Hepatocyte (in vitro differentiated cells): Measurements from ENCODE around the gene METTL25B. TPM values are rescaled to one million over a fixed set of nuclear protein-coding genes. Genes with fewer than 3 reads are reported as not detected.

Source experiments
- DNase-seq: peaks from one replicate; pipeline ENCODE4 v3.0.0-alpha.2; 2016; ENCODE audit warnings: low spot score
- H2AFZ ChIP-seq: fragments of 200-600 bp; sonication (generic); 2 replicates; pipeline ENCODE4 v1.6.0; 2016; ENCODE audit warnings: antibody characterized with exemption, mild to moderate bottlenecking
- H3K27ac ChIP-seq: fragments of 200-600 bp; sonication (generic); 2 replicates; pipeline ENCODE4 v1.5.1; 2016; ENCODE audit warnings: mild to moderate bottlenecking
- H3K27me3 ChIP-seq: fragments of 200-600 bp; sonication (generic); 2 replicates; pipeline ENCODE4 v1.6.1; 2016
- H3K36me3 ChIP-seq: fragments of 200-600 bp; sonication (generic); replicated peaks from 2 replicates; pipeline ENCODE4 v1.5.1; 2016; ENCODE audit warnings: low read depth; ENCODE audit not compliant: insufficient read depth
- H3K4me1 ChIP-seq: fragments of 200-600 bp; sonication (generic); 2 replicates; pipeline ENCODE4 v1.5.1; 2016; ENCODE audit warnings: mild to moderate bottlenecking, moderate library complexity; ENCODE audit not compliant: insufficient read depth
- H3K4me2 ChIP-seq: fragments of 200-600 bp; sonication (generic); 2 replicates; pipeline ENCODE4 v1.6.0; 2016
- H3K4me3 ChIP-seq: fragments of 200-600 bp; sonication (generic); 2 replicates; pipeline ENCODE4 v1.5.1; 2016; ENCODE audit warnings: mild to moderate bottlenecking
- H3K79me2 ChIP-seq: fragments of 200-600 bp; sonication (generic); 2 replicates; pipeline ENCODE4 v1.6.0; 2017; ENCODE audit warnings: mild to moderate bottlenecking
- H3K9me2 ChIP-seq: fragments of 200-600 bp; sonication (generic); replicated peaks from 2 replicates; pipeline ENCODE4 v1.6.0; 2017; ENCODE audit warnings: mild to moderate bottlenecking; ENCODE audit not compliant: insufficient read depth
- H3K9me3 ChIP-seq: fragments of 200-600 bp; sonication (generic); 2 replicates; pipeline ENCODE4 v1.5.1; 2016; ENCODE audit warnings: low read depth, mild to moderate bottlenecking
- H4K20me1 ChIP-seq: fragments of 200-600 bp; sonication (generic); 2 replicates; pipeline ENCODE4 v1.6.0; 2016; ENCODE audit warnings: mild to moderate bottlenecking; ENCODE audit not compliant: insufficient read depth, poor library complexity, severe bottlenecking
- CTCF ChIP-seq: fragments of 200-600 bp; sonication (generic); IDR thresholded peaks from 2 replicates; pipeline ENCODE4 v1.5.1; 2016; ENCODE audit warnings: antibody characterized with exemption, mild to moderate bottlenecking; ENCODE audit not compliant: poor library complexity
- EZH2 ChIP-seq: fragments of 200-600 bp; sonication (generic); IDR thresholded peaks from 2 replicates; pipeline ENCODE4 v1.6.1; 2016; ENCODE audit warnings: antibody characterized with exemption, mild to moderate bottlenecking, borderline replicate concordance
- EZH2phosphoT487 ChIP-seq: fragments of 200-600 bp; sonication (generic); IDR thresholded peaks from one replicate; pipeline ENCODE4 v1.6.1; 2018; ENCODE audit warnings: antibody characterized with exemption, mild to moderate bottlenecking, low read depth, moderate library complexity; ENCODE audit not compliant: unreplicated experiment, severe bottlenecking
- WGBS: methylation state at CpG from one replicate; pipeline ENCODE4 v1.1.6; 2016; ENCODE audit warnings: low lambda C conversion rate; ENCODE audit errors: missing lambda C conversion rate; 5-methylcytosine and 5-hydroxymethylcytosine counted together
- polyA plus RNA-seq: library from polyadenylated mRNA; unstranded; fragments of >200 nt; fragmentation: Nextera tagmentation; extraction: Ambion mirVana; gene quantifications from 2 replicates; pipeline ENCODE4 v1.2.1, GENCODE V29; 2016
- total RNA-seq: library from RNA; depleted of rRNA; stranded (reverse); fragments of >200 nt; gene quantifications from 2 replicates; pipeline ENCODE4 v1.2.3, GENCODE V29; 2014

Gene METTL25B
- total and polyA plus RNA-seq, 2 experiments from 2014 or later = 20.6 to 24.7 TPM

GRCh38 chr1:156693848-156694689 lies 34.2 kb upstream of the METTL25B start:
- 46% methylated on average over 12 of the region's 12 CpGs for WGBS
- H3K4me1 ChIP-seq = peaks cover 54% of the 10 kb centered on the region
- DNase-seq = peak; percentile 69

GRCh38 chr1:156694690-156694962 lies 33.6 kb upstream of the METTL25B start:
- peaks cover under 1% of the 10 kb centered on the region for H4K20me1 ChIP-seq
- no peaks in the 10 kb centered on the region for H3K9me2 ChIP-seq
- H3K4me3 ChIP-seq = no peak overlapping the region
- DNase-seq = no peak
- peaks cover 5% of the 10 kb centered on the region for H3K79me2 ChIP-seq
- H3K36me3 ChIP-seq = no peaks in the 10 kb centered on the region
- TF ChIP-seq EZH2 (no peak), CTCF (no peak), EZH2phosphoT487 (no peak)
- H3K4me2 ChIP-seq = peak overlapping the region; percentile 75
- peaks cover 53% of the 10 kb centered on the region for H3K4me1 ChIP-seq
- H3K9me3 ChIP-seq = no peaks in the 10 kb centered on the region
- no peaks in the 10 kb centered on the region for H3K27me3 ChIP-seq
- H2AFZ ChIP-seq = peak overlapping the region; percentile 53
- 87% methylated on average over 5 of the region's 5 CpGs for WGBS
- H3K27ac ChIP-seq = peak overlapping the region; percentile 96

More at GRCh38 chr1:156693848-156694689, 34.2 kb upstream of the METTL25B start:
- Histone ChIP-seq H3K9me2 (no peaks in the 10 kb centered on the region), H3K79me2 (peaks cover 5% of the 10 kb centered on the region), H3K4me3 (no peak overlapping the region), H2AFZ (peak overlapping the region; percentile 53), H3K36me3 (no peaks in the 10 kb centered on the region), H3K9me3 (no peaks in the 10 kb centered on the region), H3K27ac (peak overlapping the region; percentile 96), H3K4me2 (peak overlapping the region; percentile 75), H3K27me3 (no peaks in the 10 kb centered on the region), H4K20me1 (no peaks in the 10 kb centered on the region)
- TF ChIP-seq EZH2 (no peak), CTCF (no peak), EZH2phosphoT487 (no peak)

- WGBS = 89% methylated on average over 8 of the region's 8 CpGs
- H3K79me2 ChIP-seq = peaks cover 5% of the 10 kb centered on the region
- DNase-seq = no peak
Measured at GRCh38 chr1:156696755-156697154, 31.5 kb upstream of the METTL25B start.

More at GRCh38 chr1:156696755-156697154, 31.5 kb upstream of the METTL25B start:
- H3K4me1 ChIP-seq = peaks cover 32% of the 10 kb centered on the region
- H4K20me1 ChIP-seq = peaks cover 3% of the 10 kb centered on the region
- no peak overlapping the region for H3K4me3 ChIP-seq
- H3K9me2 ChIP-seq = no peaks in the 10 kb centered on the region
- H3K27ac ChIP-seq = no peak overlapping the region
- no peaks in the 10 kb centered on the region for H3K9me3 ChIP-seq
- H3K4me2 ChIP-seq = no peak overlapping the region
- no peaks in the 10 kb centered on the region for H3K36me3 ChIP-seq
- H2AFZ ChIP-seq = no peak overlapping the region
- H3K27me3 ChIP-seq = no peaks in the 10 kb centered on the region
- TF ChIP-seq EZH2 (no peak), CTCF (no peak), EZH2phosphoT487 (no peak)
